ENCODE data around the gene PIGS.

The PIGS gene

GRCh38 chr17:28519236-28519635, 52.1 kb downstream of the PIGS start:
- Histone ChIP-seq H3K23ac (ENCODE audit: low read length) (no peak overlapping the region), H3K4ac (ENCODE audit: low read depth, low read length) (no peak overlapping the region), H4K12ac (ENCODE audit: low read depth, low read length) (no peak overlapping the region), H2BK120ac (ENCODE audit: insufficient read depth, low read length, poor library complexity) (no peak overlapping the region), H3K27me3 (ENCODE audit: insufficient read depth, low read length) (no peaks in the 10 kb centered on the region), H3K18ac (ENCODE audit: low read length) (no peak overlapping the region), H2BK12ac (ENCODE audit: low read length) (no peak overlapping the region), H2AK5ac (ENCODE audit: low read length) (no peak overlapping the region), H2AFZ (ENCODE audit: insufficient read depth, low read length, poor library complexity) (no peak overlapping the region), H4K91ac (ENCODE audit: low read depth, low read length) (no peak overlapping the region), H3K4me2 (ENCODE audit: low read length) (no peak overlapping the region), H3K9ac (ENCODE audit: low read length) (no peak overlapping the region), H3K79me1 (ENCODE audit: low read length) (no peaks in the 10 kb centered on the region), H3K4me1 (ENCODE audit: control insufficient read depth in 1 of 2, insufficient read depth in 2 of 2, low read length in 2 of 2) (no peaks in the 10 kb centered on the region), H3K36me3 (ENCODE audit: control insufficient read depth in 1 of 2, insufficient read depth in 2 of 2, low read length in 2 of 2) (no peaks in the 10 kb centered on the region), H3K14ac (ENCODE audit: low read length) (no peak overlapping the region), H3K27ac (ENCODE audit: low read depth, low read length) (no peak overlapping the region), H3K79me2 (ENCODE audit: control insufficient read depth, insufficient read depth, low read length, poor library complexity) (no peaks in the 10 kb centered on the region), H4K8ac (ENCODE audit: low read depth, low read length) (no peak overlapping the region), H3K9me3 (ENCODE audit: insufficient read depth, low read depth, low read length) (peaks cover 10% of the 10 kb centered on the region), H3K4me3 (ENCODE audit: low read depth, low read length) (no peak overlapping the region), H2BK5ac (ENCODE audit: low read depth, low read length, poor library complexity) (no peak overlapping the region)
- no CpG with 5 or more reads among the region's 5 CpGs for WGBS (ENCODE audit: extremely low coverage, insufficient coverage, insufficient read length)
- DNase-seq = no peak

- Histone ChIP-seq H4K8ac (ENCODE audit: low read depth, low read length) (no peak overlapping the region), H3K9ac (ENCODE audit: low read length) (no peak overlapping the region), H3K79me1 (ENCODE audit: low read length) (no peaks in the 10 kb centered on the region), H3K14ac (ENCODE audit: low read length) (no peak overlapping the region), H3K4me1 (ENCODE audit: control insufficient read depth in 1 of 2, insufficient read depth in 2 of 2, low read length in 2 of 2) (no peaks in the 10 kb centered on the region), H3K4me2 (ENCODE audit: low read length) (no peak overlapping the region), H3K36me3 (ENCODE audit: control insufficient read depth in 1 of 2, insufficient read depth in 2 of 2, low read length in 2 of 2) (no peaks in the 10 kb centered on the region), H3K23ac (ENCODE audit: low read length) (no peak overlapping the region), H2BK5ac (ENCODE audit: low read depth, low read length, poor library complexity) (no peak overlapping the region), H3K4me3 (ENCODE audit: low read depth, low read length) (no peak overlapping the region), H2AK5ac (ENCODE audit: low read length) (no peak overlapping the region), H2BK120ac (ENCODE audit: insufficient read depth, low read length, poor library complexity) (no peak overlapping the region), H3K79me2 (ENCODE audit: control insufficient read depth, insufficient read depth, low read length, poor library complexity) (no peaks in the 10 kb centered on the region), H4K91ac (ENCODE audit: low read depth, low read length) (no peak overlapping the region), H3K4ac (ENCODE audit: low read depth, low read length) (no peak overlapping the region), H3K27ac (ENCODE audit: low read depth, low read length) (no peak overlapping the region), H3K18ac (ENCODE audit: low read length) (no peak overlapping the region), H2AFZ (ENCODE audit: insufficient read depth, low read length, poor library complexity) (no peak overlapping the region), H2BK12ac (ENCODE audit: low read length) (no peak overlapping the region), H3K27me3 (ENCODE audit: insufficient read depth, low read length) (no peaks in the 10 kb centered on the region), H4K12ac (ENCODE audit: low read depth, low read length) (no peak overlapping the region), H3K9me3 (ENCODE audit: insufficient read depth, low read depth, low read length) (peaks cover 10% of the 10 kb centered on the region)
- DNase-seq = no peak
- no CpG with 5 or more reads among the region's 7 CpGs for WGBS (ENCODE audit: extremely low coverage, insufficient coverage, insufficient read length)
These were observed 52.7 kb downstream of the PIGS start for GRCh38 chr17:28518578-28518977.

- Histone ChIP-seq H2BK5ac (ENCODE audit: low read depth, low read length, poor library complexity) (no peak overlapping the region), H4K12ac (ENCODE audit: low read depth, low read length) (no peak overlapping the region), H2AK5ac (ENCODE audit: low read length) (no peak overlapping the region), H4K91ac (ENCODE audit: low read depth, low read length) (no peak overlapping the region), H3K36me3 (ENCODE audit: control insufficient read depth in 1 of 2, insufficient read depth in 2 of 2, low read length in 2 of 2) (no peaks in the 10 kb centered on the region), H3K18ac (ENCODE audit: low read length) (no peak overlapping the region), H3K4me3 (ENCODE audit: low read depth, low read length) (no peak overlapping the region), H3K9me3 (ENCODE audit: insufficient read depth, low read depth, low read length) (peaks cover 10% of the 10 kb centered on the region), H3K4ac (ENCODE audit: low read depth, low read length) (no peak overlapping the region), H2AFZ (ENCODE audit: insufficient read depth, low read length, poor library complexity) (no peak overlapping the region), H3K27ac (ENCODE audit: low read depth, low read length) (no peak overlapping the region), H3K23ac (ENCODE audit: low read length) (no peak overlapping the region), H2BK120ac (ENCODE audit: insufficient read depth, low read length, poor library complexity) (no peak overlapping the region), H3K4me1 (ENCODE audit: control insufficient read depth in 1 of 2, insufficient read depth in 2 of 2, low read length in 2 of 2) (no peaks in the 10 kb centered on the region), H4K8ac (ENCODE audit: low read depth, low read length) (no peak overlapping the region), H3K14ac (ENCODE audit: low read length) (no peak overlapping the region), H3K79me1 (ENCODE audit: low read length) (no peaks in the 10 kb centered on the region), H3K9ac (ENCODE audit: low read length) (no peak overlapping the region), H2BK12ac (ENCODE audit: low read length) (no peak overlapping the region), H3K4me2 (ENCODE audit: low read length) (no peak overlapping the region), H3K79me2 (ENCODE audit: control insufficient read depth, insufficient read depth, low read length, poor library complexity) (no peaks in the 10 kb centered on the region), H3K27me3 (ENCODE audit: insufficient read depth, low read length) (no peaks in the 10 kb centered on the region)
- WGBS (ENCODE audit: extremely low coverage, insufficient coverage, insufficient read length) = no CpG with 5 or more reads among the region's 6 CpGs
- no peak for DNase-seq
These were observed 53.2 kb downstream of the PIGS start for GRCh38 chr17:28518132-28518531.

GRCh38 chr17:28515518-28515917, 55.8 kb downstream of the PIGS start:
- Histone ChIP-seq H3K79me2 (ENCODE audit: control insufficient read depth, insufficient read depth, low read length, poor library complexity) (no peaks in the 10 kb centered on the region), H3K23ac (ENCODE audit: low read length) (no peak overlapping the region), H3K27me3 (ENCODE audit: insufficient read depth, low read length) (no peaks in the 10 kb centered on the region), H3K9ac (ENCODE audit: low read length) (no peak overlapping the region), H3K14ac (ENCODE audit: low read length) (no peak overlapping the region), H2BK5ac (ENCODE audit: low read depth, low read length, poor library complexity) (no peak overlapping the region), H2BK12ac (ENCODE audit: low read length) (no peak overlapping the region), H2AK5ac (ENCODE audit: low read length) (no peak overlapping the region), H4K12ac (ENCODE audit: low read depth, low read length) (no peak overlapping the region), H3K27ac (ENCODE audit: low read depth, low read length) (no peak overlapping the region), H3K18ac (ENCODE audit: low read length) (no peak overlapping the region), H2AFZ (ENCODE audit: insufficient read depth, low read length, poor library complexity) (no peak overlapping the region), H4K8ac (ENCODE audit: low read depth, low read length) (no peak overlapping the region), H2BK120ac (ENCODE audit: insufficient read depth, low read length, poor library complexity) (no peak overlapping the region), H3K79me1 (ENCODE audit: low read length) (no peaks in the 10 kb centered on the region), H3K4ac (ENCODE audit: low read depth, low read length) (no peak overlapping the region), H3K36me3 (ENCODE audit: control insufficient read depth in 1 of 2, insufficient read depth in 2 of 2, low read length in 2 of 2) (no peaks in the 10 kb centered on the region), H3K4me2 (ENCODE audit: low read length) (no peak overlapping the region), H4K91ac (ENCODE audit: low read depth, low read length) (no peak overlapping the region), H3K4me3 (ENCODE audit: low read depth, low read length) (no peak overlapping the region), H3K4me1 (ENCODE audit: control insufficient read depth in 1 of 2, insufficient read depth in 2 of 2, low read length in 2 of 2) (no peaks in the 10 kb centered on the region), H3K9me3 (ENCODE audit: insufficient read depth, low read depth, low read length) (peaks cover 10% of the 10 kb centered on the region)
- no peak for DNase-seq
- WGBS (ENCODE audit: extremely low coverage, insufficient coverage, insufficient read length) = no CpG with 5 or more reads among the region's 1 CpG
